GM23248 (cell line): ENCODE measurements around the gene ST8SIA1. TPM values are rescaled to one million over a fixed set of nuclear protein-coding genes. Genes with fewer than 3 reads are reported as not detected.

Experiments
- DNase-seq: peaks from one replicate; pipeline ENCODE4 v3.0.0-alpha.2; 2015
- H2AFZ ChIP-seq: fragments of 200-600 bp; sonication (generic); 2 replicates; pipeline ENCODE4 v1.6.1; 2016; ENCODE audit warnings: antibody characterized with exemption
- H3F3A ChIP-seq: fragments of 200-600 bp; sonication (generic); 2 replicates; pipeline ENCODE4 v1.6.1; 2016; ENCODE audit warnings: mild to moderate bottlenecking, antibody characterized with exemption, mixed run types; ENCODE audit not compliant: insufficient read depth
- H3K27ac ChIP-seq: fragments of 200-600 bp; sonication (generic); 2 replicates; pipeline ENCODE4 v1.5.1; 2016; ENCODE audit warnings: mild to moderate bottlenecking
- H3K27me3 ChIP-seq: fragments of 200-600 bp; sonication (generic); replicated peaks from 2 replicates; pipeline ENCODE4 v1.6.1; 2016; ENCODE audit warnings: mild to moderate bottlenecking; ENCODE audit not compliant: insufficient read depth
- H3K36me3 ChIP-seq: fragments of 200-600 bp; sonication (generic); 2 replicates; pipeline ENCODE4 v1.6.1; 2016; ENCODE audit warnings: low read depth, mild to moderate bottlenecking
- H3K4me1 ChIP-seq: fragments of 200-600 bp; sonication (generic); 2 replicates; pipeline ENCODE4 v1.6.1; 2016; ENCODE audit warnings: mild to moderate bottlenecking; ENCODE audit not compliant: insufficient read depth
- H3K4me2 ChIP-seq: fragments of 200-600 bp; sonication (generic); one replicate; pipeline ENCODE4 v1.6.1; 2016; ENCODE audit warnings: mild to moderate bottlenecking; ENCODE audit not compliant: unreplicated experiment
- H3K4me3 ChIP-seq: fragments of 200-600 bp; sonication (generic); 2 replicates; pipeline ENCODE4 v1.5.1; 2016; ENCODE audit warnings: mild to moderate bottlenecking
- H3K79me2 ChIP-seq: fragments of 200-600 bp; sonication (generic); 2 replicates; pipeline ENCODE4 v1.6.1; 2016; ENCODE audit warnings: mild to moderate bottlenecking; ENCODE audit not compliant: insufficient read depth
- H3K9ac ChIP-seq: fragments of 200-600 bp; sonication (generic); 2 replicates; pipeline ENCODE4 v1.6.1; 2016; ENCODE audit warnings: mild to moderate bottlenecking
- H3K9me2 ChIP-seq: fragments of 200-600 bp; sonication (generic); 2 replicates; pipeline ENCODE4 v1.6.1; 2016; ENCODE audit warnings: mixed run types, mild to moderate bottlenecking, moderate library complexity; ENCODE audit not compliant: insufficient read depth
- H3K9me3 ChIP-seq: fragments of 200-600 bp; sonication (generic); one replicate; pipeline ENCODE4 v1.6.1; 2017; ENCODE audit warnings: low read depth
- H4K20me1 ChIP-seq: fragments of 200-600 bp; sonication (generic); 2 replicates; pipeline ENCODE4 v1.6.0; 2016; ENCODE audit not compliant: insufficient read depth
- EZH2 ChIP-seq: fragments of 200-600 bp; sonication (generic); IDR thresholded peaks from 2 replicates; pipeline ENCODE4 v1.6.1; 2018; ENCODE audit warnings: antibody characterized with exemption, mild to moderate bottlenecking; ENCODE audit not compliant: insufficient read depth, poor library complexity, severe bottlenecking
- EZH2phosphoT487 ChIP-seq: fragments of 200-600 bp; sonication (generic); IDR thresholded peaks from 2 replicates; pipeline ENCODE4 v1.6.1; 2018; ENCODE audit warnings: antibody characterized with exemption, moderate library complexity, mild to moderate bottlenecking, low read depth; ENCODE audit not compliant: insufficient read depth
- WGBS, 2 experiments: methylation state at CpG; one replicate each; pipeline ENCODE4 v1.1.6; 2015 to 2017; ENCODE audit warnings: low lambda C conversion rate in 2 of 2, low coverage in 1 of 2; ENCODE audit errors: missing lambda C conversion rate in 2 of 2; 5-methylcytosine and 5-hydroxymethylcytosine counted together
- in situ Hi-C: fragments of 300-500 bp; cut with MboI; formaldehyde crosslinking; loops from 2 replicates; pipeline ENCODE4 v1.15.0; 2020
- polyA plus RNA-seq: library from polyadenylated mRNA; unstranded; fragments of >200 nt; fragmentation: Nextera tagmentation; extraction: Ambion mirVana; gene quantifications from 2 replicates; pipeline ENCODE4 v1.2.1, GENCODE V29; 2016
- total RNA-seq: library from RNA; depleted of rRNA; stranded (reverse); fragments of >200 nt; shearing (Covaris generic); gene quantifications from 2 replicates; pipeline ENCODE4 v1.2.3, GENCODE V29; 2014

Gene ST8SIA1
- total and polyA plus RNA-seq, 2 experiments from 2014 or later = 0.15 TPM; not detected in 1

- no peak overlapping the region for H2AFZ ChIP-seq
Observed at GRCh38 chr12:22256041-22256441, 78.5 kb downstream of the ST8SIA1 start.

GRCh38 chr12:22255097-22255496 is 79.4 kb downstream of the ST8SIA1 start:
- Histone ChIP-seq H3F3A (no peaks in the 10 kb centered on the region), H3K4me2 (no peak overlapping the region), H3K4me1 (no peaks in the 10 kb centered on the region), H2AFZ (no peak overlapping the region), H4K20me1 (no peaks in the 10 kb centered on the region), H3K4me3 (no peak overlapping the region), H3K9me3 (no peaks in the 10 kb centered on the region), H3K9ac (no peak overlapping the region), H3K79me2 (no peaks in the 10 kb centered on the region), H3K27me3 (peaks cover 18% of the 10 kb centered on the region), H3K36me3 (no peaks in the 10 kb centered on the region), H3K27ac (no peak overlapping the region), H3K9me2 (no peaks in the 10 kb centered on the region)
- TF ChIP-seq EZH2 (no peak), EZH2phosphoT487 (no peak)
- WGBS, 2 experiments = 47 to 54% methylated on average over 11 of the region's 11 CpGs
- in situ Hi-C loops = no loop called here
- peak; percentile 14 for DNase-seq

More at GRCh38 chr12:22256041-22256441, 78.5 kb downstream of the ST8SIA1 start:
- Histone ChIP-seq H3K36me3 (no peaks in the 10 kb centered on the region), H3K9ac (no peak overlapping the region), H3F3A (no peaks in the 10 kb centered on the region), H3K4me1 (no peaks in the 10 kb centered on the region), H4K20me1 (no peaks in the 10 kb centered on the region), H3K79me2 (no peaks in the 10 kb centered on the region), H3K27ac (no peak overlapping the region), H3K4me2 (no peak overlapping the region), H3K9me2 (no peaks in the 10 kb centered on the region), H3K27me3 (peaks cover 18% of the 10 kb centered on the region), H3K4me3 (no peak overlapping the region), H3K9me3 (no peaks in the 10 kb centered on the region)
- WGBS, 2 experiments = 76% methylated on average over 7 of the region's 7 CpGs
- in situ Hi-C loops = no loop called here
- no peak for TF ChIP-seq EZH2phosphoT487
- no peak for TF ChIP-seq EZH2
- no peak for DNase-seq

- 80 to 81% methylated on average over 7 of the region's 7 CpGs for WGBS, 2 experiments
- in situ Hi-C loops = no loop called here
- no peak for TF ChIP-seq EZH2phosphoT487
- no peak for TF ChIP-seq EZH2
- Histone ChIP-seq H3K36me3 (no peaks in the 10 kb centered on the region), H2AFZ (no peak overlapping the region), H3K79me2 (no peaks in the 10 kb centered on the region), H3K4me3 (no peak overlapping the region), H3K27me3 (peaks cover 18% of the 10 kb centered on the region), H4K20me1 (no peaks in the 10 kb centered on the region), H3K27ac (no peak overlapping the region), H3K9ac (no peak overlapping the region), H3K9me2 (no peaks in the 10 kb centered on the region), H3F3A (no peaks in the 10 kb centered on the region), H3K4me2 (no peak overlapping the region), H3K4me1 (no peaks in the 10 kb centered on the region), H3K9me3 (no peaks in the 10 kb centered on the region)
- DNase-seq = no peak
Observed at GRCh38 chr12:22254478-22254877, 80.0 kb downstream of the ST8SIA1 start.

GRCh38 chr12:22252057-22252456 is 82.5 kb downstream of the ST8SIA1 start:
- Histone ChIP-seq H3F3A (no peaks in the 10 kb centered on the region), H3K4me3 (no peak overlapping the region), H3K4me2 (no peak overlapping the region), H3K27me3 (peaks cover 18% of the 10 kb centered on the region), H3K9me2 (no peaks in the 10 kb centered on the region), H3K9ac (no peak overlapping the region), H4K20me1 (no peaks in the 10 kb centered on the region), H3K36me3 (no peaks in the 10 kb centered on the region), H3K9me3 (no peaks in the 10 kb centered on the region), H3K27ac (no peak overlapping the region), H3K4me1 (no peaks in the 10 kb centered on the region), H3K79me2 (no peaks in the 10 kb centered on the region), H2AFZ (no peak overlapping the region)
- 84 to 88% methylated on average over 3 of the region's 3 CpGs for WGBS, 2 experiments
- DNase-seq = no peak
- in situ Hi-C loops = no loop called here
- TF ChIP-seq EZH2phosphoT487 (no peak), EZH2 (no peak)

GRCh38 chr12:22250762-22251161 is 83.7 kb downstream of the ST8SIA1 start:
- Histone ChIP-seq H3K9me2 (no peaks in the 10 kb centered on the region), H2AFZ (no peak overlapping the region), H3K27me3 (peaks cover 16% of the 10 kb centered on the region), H3K79me2 (no peaks in the 10 kb centered on the region), H4K20me1 (no peaks in the 10 kb centered on the region), H3F3A (no peaks in the 10 kb centered on the region), H3K4me2 (no peak overlapping the region), H3K4me3 (no peak overlapping the region), H3K9me3 (no peaks in the 10 kb centered on the region), H3K36me3 (no peaks in the 10 kb centered on the region), H3K27ac (no peak overlapping the region), H3K9ac (no peak overlapping the region), H3K4me1 (no peaks in the 10 kb centered on the region)
- in situ Hi-C loops = no loop called here
- WGBS, 2 experiments = 88 to 89% methylated on average over 2 of the region's 2 CpGs
- TF ChIP-seq EZH2phosphoT487 (no peak), EZH2 (no peak)
- DNase-seq = no peak
